Sigmoid colon (tissue), 4 donors: ENCODE data around the gene CDK5R1.

Source experiments
- CTCF ChIP-seq, 4 experiments: fragments of 450-650 bp in 3 of 4; fragments of 200-600 bp in 1 of 4; IDR thresholded peaks; one replicate each; pipeline ENCODE4 v1.5.1; 2016 to 2019; ENCODE audit warnings: antibody characterized with exemption in 4 of 4, mild to moderate bottlenecking in 3 of 4, moderate library complexity in 2 of 4
- EP300 ChIP-seq, 4 donors: sonication (generic); formaldehyde crosslinking; IDR thresholded peaks; one replicate each; pipeline ENCODE4 v1.6.1; 2017; ENCODE audit warnings: antibody characterized with exemption in 4 of 4
- POLR2A ChIP-seq, 2 donors: fragments of 450-650 bp; IDR thresholded peaks; one replicate each; pipeline ENCODE4 v1.6.1; 2016; ENCODE audit warnings: antibody characterized with exemption in 2 of 2, mild to moderate bottlenecking in 2 of 2, moderate library complexity in 2 of 2
- POLR2AphosphoS5 ChIP-seq, 4 donors: sonication (generic); formaldehyde crosslinking; IDR thresholded peaks; one replicate each; pipeline ENCODE4 v1.6.1; 2017; ENCODE audit warnings: antibody characterized with exemption in 4 of 4

- TF ChIP-seq CTCF (IDR thresholded peaks at IDR 0.05) (no peak), POLR2A (IDR thresholded peaks at IDR 0.05) (no peak), POLR2AphosphoS5 (IDR thresholded peaks at IDR 0.05) (no peak), EP300 (IDR thresholded peaks at IDR 0.05) (no peak)
Observed at GRCh38 chr17:32452281-32452680, 34.5 kb upstream of the CDK5R1 start.
